Panc1 (cell line): Measurements from ENCODE around the gene CLMN. TPM values are rescaled to one million over a fixed set of nuclear protein-coding genes. Genes with fewer than 3 reads are reported as not detected.
"Not testable (repeated sequence)": the region's sequence is repeated elsewhere in the genome, so short reads cannot be mapped to it uniquely, and the experiment has no call there.

ENCODE experiments used
- ATAC-seq: fragments of 200-7000 bp; cut with Tn5 transposase; 2 replicates; pipeline ENCODE4 v1.9.1; 2020; ENCODE audit warnings: mild to moderate bottlenecking, moderate library complexity
- BruUV-seq: library from RNA; stranded (reverse); fragments of 400-500 nt; replicated peaks from 2 replicates; lab custom pipeline; 2021; lab: Mats Ljungman, UMichigan
- CTCF ChIA-PET: fragments of 300-600 bp; sonication (Branson Sonifier 250); formaldehyde crosslinking; loops from one replicate; lab custom pipeline; 2022; ENCODE audit warnings: antibody characterized with exemption; lab: Charles Lee
- POLR2A ChIA-PET: fragments of 300-600 bp; sonication (Branson Sonifier 250); formaldehyde crosslinking; loops from one replicate; lab custom pipeline; 2022; ENCODE audit warnings: antibody characterized with exemption; lab: Charles Lee
- DNase-seq: peaks from one replicate; pipeline ENCODE4 v3.0.0-alpha.2; 2010; ENCODE audit warnings: low read depth, low spot score
- H3K27ac ChIP-seq: 2 replicates; pipeline ENCODE4 v1.5.1; 2011; ENCODE audit warnings: mild to moderate bottlenecking, low read length, inconsistent platforms
- H3K27me3 ChIP-seq: fragments of 200-500 bp; sonication (Bioruptor generic); 2 replicates; pipeline ENCODE4 v1.6.0; 2014; ENCODE audit warnings: low read length, inconsistent platforms; ENCODE audit not compliant: control insufficient read depth, insufficient read depth
- H3K36me3 ChIP-seq: fragments of 200-500 bp; sonication (Bioruptor generic); 2 replicates; pipeline ENCODE4 v1.5.1; 2014; ENCODE audit warnings: inconsistent platforms, mild to moderate bottlenecking, low read length, moderate library complexity; ENCODE audit not compliant: control insufficient read depth, insufficient read depth
- H3K4me1 ChIP-seq: 2 replicates; pipeline ENCODE4 v1.5.1; 2011; ENCODE audit warnings: inconsistent platforms, mild to moderate bottlenecking, low read length, moderate library complexity; ENCODE audit not compliant: control insufficient read depth, insufficient read depth
- H3K4me3 ChIP-seq, 2 experiments: 2 replicates each; pipeline ENCODE4 v1.5.1; 2011 to 2012; ENCODE audit warnings: low read depth in 2 of 2, low read length in 2 of 2, mild to moderate bottlenecking in 2 of 2, inconsistent platforms in 1 of 2, moderate library complexity in 1 of 2
- H3K9me3 ChIP-seq: fragments of 200-500 bp; sonication (Bioruptor generic); 2 replicates; pipeline ENCODE4 v1.5.1; 2014; ENCODE audit warnings: low read depth, mild to moderate bottlenecking, inconsistent platforms, low read length, moderate library complexity; ENCODE audit not compliant: control insufficient read depth, insufficient read depth
- CTCF ChIP-seq: fragments of 450-650 bp; IDR thresholded peaks from 2 replicates; pipeline ENCODE4 v1.5.1; 2017; ENCODE audit warnings: mild to moderate bottlenecking
- POLR2AphosphoS5 ChIP-seq: IDR thresholded peaks from 2 replicates; pipeline ENCODE4 v1.6.1; 2012; ENCODE audit warnings: mild to moderate bottlenecking, low read depth, low read length, moderate library complexity
- REST ChIP-seq, 2 experiments: IDR thresholded peaks; 2 replicates each; pipeline ENCODE4 v1.6.1; 2011 to 2012; ENCODE audit warnings: low read depth in 2 of 2, control low read depth in 1 of 2, low read length in 1 of 2, mild to moderate bottlenecking in 1 of 2, moderate library complexity in 1 of 2; ENCODE audit not compliant: insufficient read depth in 1 of 2
- SIN3A ChIP-seq: IDR thresholded peaks from 2 replicates; pipeline ENCODE4 v1.6.1; 2012; ENCODE audit warnings: low read depth, mild to moderate bottlenecking, low read length, moderate library complexity, borderline replicate concordance; ENCODE audit not compliant: insufficient read depth
- TCF7L2 ChIP-seq: IDR thresholded peaks from 2 replicates; pipeline ENCODE4 v1.6.1; 2011; ENCODE audit warnings: mild to moderate bottlenecking, low read depth, low read length, inconsistent platforms
- in situ Hi-C: cut with HindIII; loops from 2 replicates; pipeline ENCODE4 v1.10.0; 2016; ENCODE audit warnings: low sequenced_read_pairs, low pct_unique_long_range_greater_than_20kb
- intact Hi-C: fragments of 100-400 bp; cut with micrococcal nuclease; formaldehyde crosslinking; loops from one replicate; pipeline ENCODE4 v1.10.0; 2022; ENCODE audit not compliant: unreplicated experiment
- total RNA-seq: library from RNA; stranded (reverse); gene quantifications from one replicate; pipeline ENCODE4 v1.2.1, GENCODE V29; 2021; ENCODE audit not compliant: unreplicated experiment

CLMN gene
- total RNA-seq, 1 experiment from 2014 or later = 34.9 TPM

GRCh38 chr14:95138876-95139275 is 180.8 kb downstream of the CLMN start:
- no peaks in the 10 kb centered on the region for H3K36me3 ChIP-seq
- H3K27me3 ChIP-seq = no peaks in the 10 kb centered on the region
- ATAC-seq = no peak
- in situ Hi-C loops = no loop called here
- DNase-seq = no peak
- no peak overlapping the region for H3K4me3 ChIP-seq
- TF ChIP-seq REST (IDR thresholded peaks at IDR 0.05; ENCODE audit: insufficient read depth in 1 of 2, low read depth in 2 of 2, low read length in 1 of 2) (no peak), CTCF (no peak), POLR2AphosphoS5 (no peak), TCF7L2 (no peak), SIN3A (no peak)
- H3K9me3 ChIP-seq = no peaks in the 10 kb centered on the region
- no peak overlapping the region for H3K27ac ChIP-seq
- H3K4me1 ChIP-seq = peaks cover 8% of the 10 kb centered on the region
- POLR2A ChIA-PET = no interaction called here
- intact Hi-C loops = no loop called here
- CTCF ChIA-PET = no interaction called here
- no TSS peak for BruUV-seq

DNA sequence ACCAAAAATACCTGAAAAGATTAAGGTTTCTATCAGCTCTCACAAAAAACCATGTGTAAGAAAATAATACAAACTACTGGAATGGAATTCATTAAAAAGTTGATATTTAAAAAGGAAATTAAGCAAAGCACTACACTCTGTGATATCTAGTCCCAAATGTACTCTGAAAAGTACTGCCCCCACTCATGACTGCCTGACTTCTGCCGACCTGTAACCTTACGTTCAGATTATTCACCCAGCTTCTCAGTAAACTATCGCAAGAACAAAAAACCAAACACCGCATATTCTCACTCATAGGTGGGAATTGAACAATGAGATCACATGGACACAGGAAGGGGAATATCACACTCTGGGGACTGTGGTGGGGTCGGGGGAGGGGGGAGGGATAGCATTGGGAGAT is 181.3 kb downstream of the CLMN start:
- H3K36me3 ChIP-seq, ATAC-seq, H3K4me1 ChIP-seq, in situ Hi-C loops, CTCF ChIA-PET, H3K27ac ChIP-seq, H3K27me3 ChIP-seq, BruUV-seq, H3K4me3 ChIP-seq, intact Hi-C loops, DNase-seq, H3K9me3 ChIP-seq: not testable (repeated sequence)
- POLR2A ChIA-PET = interaction anchor here (0.7 kb wide), 1 partner anchor 124 kb away, joined by 3 read pairs; no protein-coding TSS in a partner anchor

GRCh38 chr14:95137804-95138167 is 181.9 kb downstream of the CLMN start:
- ChIA-PET POLR2A (interaction anchor here (0.7 kb wide), 1 partner anchor 125 kb away, joined by 3 read pairs; no protein-coding TSS in a partner anchor), CTCF (no interaction called here)
- Histone ChIP-seq H3K4me1 (peaks cover 8% of the 10 kb centered on the region), H3K27me3 (no peaks in the 10 kb centered on the region), H3K36me3 (no peaks in the 10 kb centered on the region), H3K27ac (no peak overlapping the region; the same call in 1 of the 2 replicates), H3K4me3 (no peak overlapping the region), H3K9me3 (no peaks in the 10 kb centered on the region)
- ATAC-seq (no peak), DNase-seq (no peak)
- intact Hi-C loops = no loop called here
- no TSS peak for BruUV-seq
- TF ChIP-seq SIN3A (no peak), CTCF (no peak), REST (IDR thresholded peaks at IDR 0.05; ENCODE audit: insufficient read depth in 1 of 2, low read depth in 2 of 2, low read length in 1 of 2) (no peak), POLR2AphosphoS5 (no peak), TCF7L2 (no peak)
- in situ Hi-C loops = no loop called here
